Neuronal stem cell (in vitro differentiated cells): ENCODE data around the gene SCG2.

Experiments
- DNase-seq: peaks from one replicate; pipeline ENCODE4 v3.0.0-alpha.2; 2013; ENCODE audit warnings: low spot score
- H2AFZ ChIP-seq: one replicate; pipeline ENCODE4 v1.6.1; 2013; ENCODE audit warnings: mild to moderate bottlenecking, low read length, inconsistent platforms
- H2AK5ac ChIP-seq: 2 replicates; pipeline ENCODE4 v1.6.1; 2013; ENCODE audit warnings: low read depth, mild to moderate bottlenecking, inconsistent platforms, low read length, moderate library complexity, mixed read lengths
- H2BK120ac ChIP-seq: 2 replicates; pipeline ENCODE4 v1.6.1; 2013; ENCODE audit warnings: low read depth, mild to moderate bottlenecking, inconsistent platforms, low read length, moderate library complexity, mixed read lengths
- H2BK12ac ChIP-seq: one replicate; pipeline ENCODE4 v1.6.1; 2013; ENCODE audit warnings: low read length, inconsistent platforms
- H2BK15ac ChIP-seq: 2 replicates; pipeline ENCODE4 v1.6.1; 2013; ENCODE audit warnings: mild to moderate bottlenecking, low read length, inconsistent platforms, mixed read lengths
- H2BK5ac ChIP-seq: one replicate; pipeline ENCODE4 v1.6.1; 2013; ENCODE audit warnings: inconsistent platforms, mild to moderate bottlenecking, low read length, moderate library complexity
- H3K14ac ChIP-seq: one replicate; pipeline ENCODE4 v1.6.1; 2013; ENCODE audit warnings: low read length, inconsistent platforms
- H3K18ac ChIP-seq: 2 replicates; pipeline ENCODE4 v1.6.1; 2013; ENCODE audit warnings: low read length, inconsistent platforms
- H3K23ac ChIP-seq: 2 replicates; pipeline ENCODE4 v1.6.1; 2013; ENCODE audit warnings: low read depth, mild to moderate bottlenecking, mixed read lengths, low read length, inconsistent platforms; ENCODE audit not compliant: poor library complexity
- H3K27ac ChIP-seq: replicated peaks from 3 replicates; pipeline ENCODE4 v1.5.1; 2013; ENCODE audit warnings: low read length, inconsistent platforms
- H3K27me3 ChIP-seq, 3 experiments: 2 replicates each; pipeline ENCODE4 v1.6.1; 2013; ENCODE audit warnings: low read length in 3 of 3, mild to moderate bottlenecking in 2 of 3, inconsistent platforms in 1 of 3, low read depth in 1 of 3, mixed read lengths in 1 of 3, moderate library complexity in 1 of 3; ENCODE audit not compliant: control insufficient read depth in 3 of 3, insufficient read depth in 3 of 3
- H3K36me3 ChIP-seq, 2 donors: replicated peaks in 1 of 2; 2 replicates each; pipeline ENCODE4 v1.6.1; 2013; ENCODE audit warnings: low read length in 2 of 2; ENCODE audit not compliant: control insufficient read depth in 2 of 2, insufficient read depth in 2 of 2
- H3K4ac ChIP-seq: 2 replicates; pipeline ENCODE4 v1.6.1; 2013; ENCODE audit warnings: inconsistent platforms, mild to moderate bottlenecking, low read length, moderate library complexity
- H3K4me1 ChIP-seq, 2 donors: 1 replicate in 1 of 2; 2 replicates in 1 of 2; pipeline ENCODE4 v1.6.1; 2013; ENCODE audit warnings: low read length in 2 of 2, low read depth in 1 of 2; ENCODE audit not compliant: control insufficient read depth in 2 of 2, insufficient read depth in 1 of 2
- H3K4me2 ChIP-seq: one replicate; pipeline ENCODE4 v1.6.1; 2013; ENCODE audit warnings: mild to moderate bottlenecking, low read length, inconsistent platforms; ENCODE audit not compliant: insufficient read depth, poor library complexity, severe bottlenecking
- H3K4me3 ChIP-seq, 2 donors: 2 replicates each; pipeline ENCODE4 v1.5.1; 2013; ENCODE audit warnings: low read length in 2 of 2, mild to moderate bottlenecking in 2 of 2, inconsistent platforms in 1 of 2, moderate library complexity in 1 of 2
- H3K79me1 ChIP-seq: one replicate; pipeline ENCODE4 v1.6.1; 2013; ENCODE audit warnings: low read depth, mild to moderate bottlenecking, inconsistent platforms, low read length, moderate library complexity
- H3K9ac ChIP-seq: one replicate; pipeline ENCODE4 v1.6.1; 2013; ENCODE audit warnings: mild to moderate bottlenecking, low read depth, low read length, inconsistent platforms; ENCODE audit not compliant: poor library complexity
- H3K9me3 ChIP-seq, 2 donors: replicated peaks in 1 of 2; 2 replicates each; pipeline versions ENCODE3 to v1.6.1; 2013; ENCODE audit warnings: low read length in 2 of 2, mild to moderate bottlenecking in 2 of 2, inconsistent platforms in 1 of 2, low read depth in 1 of 2, mixed read lengths in 1 of 2, moderate library complexity in 1 of 2; ENCODE audit not compliant: control insufficient read depth in 2 of 2, insufficient read depth in 1 of 2
- H4K8ac ChIP-seq: one replicate; pipeline ENCODE4 v1.6.1; 2013; ENCODE audit warnings: low read depth, mild to moderate bottlenecking, inconsistent platforms, low read length, moderate library complexity
- H4K91ac ChIP-seq: one replicate; pipeline ENCODE4 v1.6.1; 2013; ENCODE audit warnings: low read length, low read depth, mild to moderate bottlenecking, inconsistent platforms; ENCODE audit not compliant: poor library complexity
- WGBS, 2 donors: extraction: QIAGEN DNeasy Blood & Tissue Kit; methylation state at CpG; one replicate each; pipeline ENCODE4 v1.1.7; 2013; ENCODE audit warnings: missing lambda C conversion rate in 2 of 2, mixed read lengths in 1 of 2; ENCODE audit not compliant: insufficient read length in 2 of 2, insufficient replicate concordance in 1 of 2; ENCODE audit errors: extremely low coverage in 2 of 2; 5-methylcytosine and 5-hydroxymethylcytosine counted together

SCG2 gene

GRCh38 chr2:223632826-223633225, 30.7 kb upstream of the SCG2 start:
- no CpG with 5 or more reads among the region's 2 CpGs for WGBS, 2 donors

DNA sequence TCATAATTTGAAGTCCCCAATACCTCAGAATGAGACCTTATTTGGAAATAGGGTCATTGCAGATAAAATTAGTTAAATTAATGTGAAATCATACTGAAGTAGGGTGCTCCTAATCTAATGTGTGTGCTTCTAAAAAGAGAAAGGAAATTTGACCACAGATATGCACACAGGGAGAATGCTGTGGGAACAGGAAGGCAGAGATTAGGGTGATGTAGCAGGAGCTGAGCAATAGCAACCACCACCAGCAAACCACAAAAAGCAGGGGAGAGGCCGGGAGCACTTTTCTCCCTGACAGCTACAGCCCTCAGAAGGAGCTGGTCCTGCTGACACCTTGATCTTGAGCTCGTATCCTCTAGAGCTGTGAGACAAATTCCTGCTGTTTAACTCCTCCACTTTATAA, 24.6 kb upstream of the SCG2 start:
- Histone ChIP-seq H4K91ac (no peak overlapping the region), H3K4ac (no peak overlapping the region), H3K4me1 (peaks cover 7 to 12% of the 10 kb centered on the region in 2 donors), H3K9ac (no peak overlapping the region), H3K27me3 (no peaks in the 10 kb centered on the region), H3K18ac (no peak overlapping the region), H3K79me1 (no peaks in the 10 kb centered on the region), H3K9me3 (no peaks in the 10 kb centered on the region), H2AK5ac (no peak overlapping the region), H2AFZ (no peak overlapping the region), H3K36me3 (no peaks in the 10 kb centered on the region), H2BK120ac (no peak overlapping the region), H3K27ac (no peak overlapping the region), H4K8ac (no peak overlapping the region), H3K4me3 (no peak overlapping the region), H3K14ac (no peak overlapping the region), H2BK5ac (no peak overlapping the region), H2BK12ac (no peak overlapping the region), H3K4me2 (no peak overlapping the region), H3K23ac (no peak overlapping the region), H2BK15ac (no peak overlapping the region)
- WGBS, 2 donors, result no CpG with 5 or more reads among the region's 2 CpGs
- DNase-seq, result no peak

More at GRCh38 chr2:223632826-223633225, 30.7 kb upstream of the SCG2 start:
- no peak overlapping the region for H3K27ac ChIP-seq
- no peak overlapping the region for H4K8ac ChIP-seq
- no peak overlapping the region for H3K14ac ChIP-seq
- H3K9ac ChIP-seq, result no peak overlapping the region
- no peak overlapping the region for H3K4me2 ChIP-seq
- DNase-seq, result no peak
- H3K18ac ChIP-seq, result no peak overlapping the region
- H3K23ac ChIP-seq, result no peak overlapping the region
- H2BK15ac ChIP-seq, result no peak overlapping the region
- no peak overlapping the region for H4K91ac ChIP-seq
- no peaks in the 10 kb centered on the region for H3K9me3 ChIP-seq
- no peak overlapping the region for H3K4ac ChIP-seq
- no peak overlapping the region for H2BK12ac ChIP-seq
- no peaks in the 10 kb centered on the region for H3K27me3 ChIP-seq
- no peaks in the 10 kb centered on the region for H3K79me1 ChIP-seq
- H2AK5ac ChIP-seq, result no peak overlapping the region
- H2BK5ac ChIP-seq, result no peak overlapping the region
- no peak overlapping the region for H2AFZ ChIP-seq
- no peaks in the 10 kb centered on the region for H3K36me3 ChIP-seq
- no peaks in the 10 kb centered on the region for H3K4me1 ChIP-seq
- no peak overlapping the region for H3K4me3 ChIP-seq
- no peak overlapping the region for H2BK120ac ChIP-seq

GRCh38 chr2:223625652-223626051, 23.5 kb upstream of the SCG2 start:
- DNase-seq, result no peak
- WGBS, 2 donors, result no CpG with 5 or more reads among the region's 1 CpG
- Histone ChIP-seq H3K9ac (no peak overlapping the region), H3K79me1 (no peaks in the 10 kb centered on the region), H3K4me2 (no peak overlapping the region), H4K8ac (no peak overlapping the region), H2AFZ (no peak overlapping the region), H3K9me3 (no peaks in the 10 kb centered on the region), H3K27me3 (no peaks in the 10 kb centered on the region), H3K36me3 (no peaks in the 10 kb centered on the region), H3K14ac (no peak overlapping the region), H2BK5ac (no peak overlapping the region), H2BK15ac (no peak overlapping the region), H2BK12ac (no peak overlapping the region), H3K4me1 (peaks cover 13 to 18% of the 10 kb centered on the region in 2 donors), H3K18ac (no peak overlapping the region), H3K27ac (no peak overlapping the region), H2AK5ac (no peak overlapping the region), H3K4me3 (no peak overlapping the region), H3K4ac (no peak overlapping the region), H2BK120ac (no peak overlapping the region), H3K23ac (no peak overlapping the region), H4K91ac (no peak overlapping the region)

DNA sequence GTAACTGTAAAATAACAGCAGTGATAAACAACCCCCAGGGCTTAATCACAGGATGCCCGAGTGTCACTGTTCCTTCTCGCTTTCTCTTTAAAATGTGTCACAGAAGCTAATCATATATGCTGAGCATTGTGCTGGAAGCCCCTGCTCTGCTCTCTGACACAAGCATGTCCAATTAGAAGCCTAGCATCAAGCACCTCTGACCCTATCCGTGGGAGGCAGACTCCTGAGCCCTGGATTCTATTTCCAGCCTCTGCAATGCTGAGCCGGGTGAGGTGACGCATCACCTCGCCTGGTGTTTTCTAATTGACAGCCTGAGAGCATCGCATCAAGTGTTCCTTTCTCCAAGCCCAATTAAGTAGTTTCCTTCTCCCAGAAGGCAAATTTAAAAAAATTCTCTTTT, 19.7 kb upstream of the SCG2 start:
- H3K14ac ChIP-seq, result no peak overlapping the region
- no peak overlapping the region for H3K9ac ChIP-seq
- no peak overlapping the region for H3K23ac ChIP-seq
- peak overlapping the region; percentile 14 for H3K27ac ChIP-seq
- H3K9me3 ChIP-seq, result no peaks in the 10 kb centered on the region
- H3K27me3 ChIP-seq, result no peaks in the 10 kb centered on the region
- no peak overlapping the region for H2BK120ac ChIP-seq
- peak overlapping the region; percentile 15 for H2AFZ ChIP-seq
- H2AK5ac ChIP-seq, result no peak overlapping the region
- H3K4me3 ChIP-seq, result no peak overlapping the region
- H3K4me1 ChIP-seq, result peaks cover 26 to 33% of the 10 kb centered on the region in 2 donors
- no peaks in the 10 kb centered on the region for H3K79me1 ChIP-seq
- DNase-seq, result no peak
- H2BK5ac ChIP-seq, result no peak overlapping the region
- H2BK15ac ChIP-seq, result no peak overlapping the region
- H4K8ac ChIP-seq, result no peak overlapping the region
- H3K4ac ChIP-seq, result no peak overlapping the region
- H3K4me2 ChIP-seq, result no peak overlapping the region
- H3K18ac ChIP-seq, result no peak overlapping the region
- no peak overlapping the region for H2BK12ac ChIP-seq
- WGBS, 2 donors, result no CpG with 5 or more reads among the region's 7 CpGs
- H3K36me3 ChIP-seq, result no peaks in the 10 kb centered on the region
- H4K91ac ChIP-seq, result no peak overlapping the region
